ENCODE results near the gene ACAP1.
"Not testable (repeated sequence)": the region's sequence is repeated elsewhere in the genome, so short reads cannot be mapped to it uniquely, and the experiment has no call there.

Gene ACAP1

DNA sequence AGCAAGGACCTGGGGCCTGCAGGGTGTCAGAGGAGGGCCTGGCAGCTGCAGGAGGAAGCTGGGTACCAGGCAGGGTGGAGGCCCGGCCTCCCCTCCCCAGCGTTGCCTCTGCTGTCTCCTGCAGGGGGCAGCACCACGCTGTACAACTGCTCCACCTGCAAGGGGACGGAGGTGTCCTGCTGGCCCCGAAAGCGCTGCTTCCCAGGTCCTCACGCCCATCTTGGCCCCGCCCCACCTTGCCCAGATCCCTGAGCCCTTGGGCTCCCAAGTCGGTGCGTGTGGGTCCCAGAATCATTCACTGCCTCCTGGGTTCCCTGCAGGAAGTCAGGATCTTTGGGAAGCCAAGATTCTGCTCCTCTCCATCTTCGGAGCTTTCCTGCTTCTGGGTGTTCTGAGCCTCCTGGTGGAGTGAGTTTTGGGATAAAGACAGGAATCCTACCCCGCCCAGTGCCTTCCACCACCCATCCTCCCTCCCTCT, 19.8 kb downstream of the ACAP1 start:
- DNase-seq (ENCODE audit: low spot score): peak; percentile 93

DNA sequence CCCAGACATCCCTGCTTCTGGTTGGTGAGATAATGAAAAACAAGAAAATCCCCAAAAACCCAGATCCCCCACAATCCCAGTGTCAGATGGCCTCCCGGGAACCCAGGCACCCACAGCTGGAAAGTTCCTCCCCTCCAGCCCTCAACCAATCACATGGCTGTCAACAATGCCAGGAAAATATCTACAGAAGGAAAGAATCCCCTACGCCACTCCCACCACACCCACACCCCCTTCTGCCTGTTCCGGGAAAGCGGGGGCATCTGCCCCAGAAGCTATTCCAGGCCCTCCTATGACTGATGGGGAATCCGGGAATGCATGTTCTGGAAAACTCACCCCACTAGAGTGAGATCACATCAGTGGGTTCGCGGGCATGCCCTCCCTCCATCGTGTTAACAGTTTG, 20.4 kb downstream of the ACAP1 start:
- no peak for DNase-seq (ENCODE audit: low spot score)

DNA sequence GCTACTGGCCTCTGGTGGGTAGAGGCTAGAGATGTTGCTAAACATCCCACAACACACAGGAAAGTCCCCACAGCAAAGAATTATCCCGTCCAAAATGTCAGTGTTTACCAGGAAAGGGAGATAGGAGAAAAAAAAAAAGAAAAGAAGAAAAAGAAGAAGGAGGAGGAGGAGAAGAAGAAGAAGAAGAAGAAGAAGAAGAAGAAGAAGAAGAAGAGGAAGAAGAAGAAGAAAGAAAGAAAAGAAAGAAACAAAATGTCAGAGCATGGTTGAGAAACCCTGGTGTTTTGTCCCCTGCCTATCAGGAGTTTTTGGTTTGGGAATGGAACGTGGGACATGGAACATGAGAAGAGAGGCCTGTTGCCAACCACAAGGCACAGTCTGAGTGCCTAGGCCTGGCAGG, 21.1 kb downstream of the ACAP1 start:
- DNase-seq (ENCODE audit: low spot score): no peak

DNA sequence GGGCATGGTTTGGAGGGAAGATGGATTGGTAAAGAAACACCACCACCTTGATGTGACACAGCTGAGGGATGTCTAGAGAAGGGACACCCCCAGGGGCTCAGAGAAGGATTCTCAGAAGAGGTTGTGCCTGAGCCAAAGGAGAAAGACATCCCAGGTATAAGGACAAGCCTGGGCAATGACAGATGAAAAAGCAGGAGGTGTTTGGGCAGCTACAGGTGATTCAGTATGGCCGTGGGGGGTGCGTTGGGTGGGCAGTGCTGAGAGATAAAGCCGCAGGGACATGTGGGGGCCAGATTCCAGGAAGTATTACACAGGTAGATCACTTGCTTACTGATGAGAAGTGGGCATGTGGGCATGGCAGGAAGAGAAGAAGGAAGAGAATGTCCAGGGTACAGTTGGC, 25.6 kb downstream of the ACAP1 start:
- DNase-seq (ENCODE audit: low spot score): no peak

DNA sequence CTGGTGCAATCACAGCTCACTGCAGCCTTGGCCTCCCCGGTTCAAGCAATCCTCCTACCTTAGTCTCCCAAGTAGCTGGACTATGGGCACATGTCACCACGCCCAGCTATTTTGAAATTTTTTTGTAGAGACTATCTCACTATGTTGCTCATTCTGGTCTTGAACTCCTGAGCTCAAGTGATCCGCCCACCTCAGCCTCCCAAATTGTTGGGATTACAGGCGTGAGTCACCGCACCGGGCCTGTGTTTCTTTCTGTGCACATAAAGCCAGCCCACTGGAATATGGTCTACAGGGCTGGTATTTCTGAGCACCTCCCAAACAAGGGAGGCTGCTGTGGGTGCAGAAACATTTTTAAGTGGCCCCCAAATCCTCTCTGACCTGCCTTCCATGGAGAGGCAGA, 27.0 kb downstream of the ACAP1 start:
- no peak for DNase-seq (ENCODE audit: low spot score)

DNA sequence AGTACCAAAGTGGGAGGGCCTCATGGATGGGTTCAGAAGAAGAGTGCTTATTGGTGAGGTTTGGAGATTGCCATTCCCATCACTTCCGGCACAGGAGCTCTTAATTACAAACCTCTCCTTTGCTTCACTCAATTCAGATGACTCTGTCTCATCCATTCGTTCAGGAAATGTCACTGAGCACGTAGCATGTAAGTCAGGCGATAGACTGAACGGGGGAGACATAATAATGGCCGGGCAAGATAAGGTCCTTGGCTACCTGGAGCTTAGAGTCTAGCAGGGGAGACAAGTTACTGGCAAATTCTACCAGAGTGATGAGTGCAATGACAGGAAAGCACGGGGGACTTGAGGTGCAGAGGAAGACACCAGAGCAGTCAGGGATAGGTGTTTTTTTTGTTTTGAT, 29.6 kb downstream of the ACAP1 start:
- not testable (repeated sequence) for DNase-seq (ENCODE audit: low spot score)

DNA sequence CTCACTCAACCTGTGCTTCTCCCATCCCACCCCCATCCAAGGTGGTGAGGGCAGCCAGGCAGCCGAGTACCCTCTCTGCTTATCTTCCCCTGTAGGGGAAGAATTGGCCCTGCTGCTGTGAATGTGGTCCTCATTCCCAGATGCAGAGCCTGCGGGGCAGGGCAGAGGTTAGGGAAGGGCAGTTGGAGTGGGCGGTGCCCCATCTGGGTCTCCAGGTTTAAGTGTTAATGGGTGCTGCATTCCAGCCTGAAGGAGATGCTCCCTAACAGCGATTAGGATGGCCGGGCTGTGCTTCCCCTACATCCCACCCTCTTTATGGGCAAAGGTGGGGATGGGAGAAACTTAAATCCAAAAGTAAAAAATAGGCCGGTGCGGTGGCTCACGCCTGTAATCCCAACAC, 30.8 kb downstream of the ACAP1 start:
- DNase-seq (ENCODE audit: low spot score): no peak

DNA sequence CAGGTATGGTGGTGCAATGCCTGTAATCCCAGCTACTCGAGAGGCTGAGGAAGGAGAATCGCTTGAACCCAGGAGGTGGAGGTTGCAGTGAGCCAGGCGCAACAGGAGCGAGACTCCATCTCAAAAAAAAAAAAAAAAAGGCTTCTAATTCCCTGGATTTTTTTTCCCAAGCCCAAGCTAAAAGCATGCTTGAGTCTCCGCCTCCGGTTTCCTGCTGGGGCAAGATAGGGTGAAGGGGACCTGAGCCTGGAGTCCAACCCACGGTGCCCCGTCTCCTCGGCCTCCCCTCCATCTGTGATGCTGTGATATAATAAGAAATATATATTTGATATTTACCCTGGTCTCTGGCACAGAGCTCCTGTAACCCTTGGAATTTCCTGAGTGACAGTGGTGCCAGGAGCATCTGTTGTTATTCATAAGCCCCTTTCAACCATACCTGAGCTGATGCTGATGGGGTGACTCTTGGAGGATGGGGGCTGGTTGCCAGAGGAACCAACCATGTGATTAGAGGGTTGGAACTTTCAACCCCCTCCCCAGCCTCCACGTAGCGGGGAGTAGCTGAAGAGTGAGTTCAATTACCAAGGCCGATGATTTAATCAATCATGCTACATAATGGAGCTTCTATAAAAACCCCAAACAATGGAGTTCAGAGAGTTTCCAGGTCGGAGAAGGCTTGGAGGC, 31.7 kb downstream of the ACAP1 start:
- DNase-seq (ENCODE audit: low spot score): no peak

DNA sequence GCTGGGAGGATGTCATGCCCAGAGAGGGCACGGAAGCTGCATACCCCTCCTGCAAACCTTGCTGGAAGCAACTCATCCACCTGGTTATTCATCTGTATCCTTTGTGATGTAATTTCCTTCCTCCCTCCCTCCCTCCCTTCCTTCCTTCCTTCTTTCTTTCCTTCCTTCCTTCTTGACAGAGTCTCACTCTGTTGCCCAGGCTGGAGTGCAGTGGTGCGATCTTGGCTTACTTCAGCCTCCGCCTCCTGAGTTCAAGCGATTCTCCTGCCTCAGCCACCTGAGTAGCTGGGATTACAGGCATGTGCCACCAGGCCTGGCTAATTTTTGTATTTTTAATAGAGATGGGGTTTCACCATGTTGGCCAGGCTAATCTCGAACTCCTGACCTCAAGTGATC, 32.3 kb downstream of the ACAP1 start:
- not testable (repeated sequence) for DNase-seq (ENCODE audit: low spot score)

DNA sequence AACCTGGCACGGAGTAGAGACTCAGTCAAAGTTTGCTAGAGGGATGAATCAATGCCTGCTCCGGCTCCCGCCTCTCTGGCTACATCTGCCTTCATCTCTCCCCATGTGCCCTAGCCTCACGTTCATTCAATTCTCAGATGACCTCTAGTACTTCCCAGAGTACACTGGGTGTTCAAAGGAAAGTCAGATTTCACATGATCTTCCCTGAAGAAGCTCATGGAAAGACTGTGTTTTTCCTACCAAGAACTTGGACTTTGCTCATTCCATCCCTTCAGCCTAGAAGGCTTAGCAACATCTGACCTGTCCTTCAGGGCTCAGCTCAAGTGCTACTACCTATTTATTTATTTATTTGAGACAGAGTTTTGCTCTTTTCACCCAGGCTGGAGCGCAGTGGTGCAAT, 33.5 kb downstream of the ACAP1 start:
- DNase-seq (ENCODE audit: low spot score): no peak

DNA sequence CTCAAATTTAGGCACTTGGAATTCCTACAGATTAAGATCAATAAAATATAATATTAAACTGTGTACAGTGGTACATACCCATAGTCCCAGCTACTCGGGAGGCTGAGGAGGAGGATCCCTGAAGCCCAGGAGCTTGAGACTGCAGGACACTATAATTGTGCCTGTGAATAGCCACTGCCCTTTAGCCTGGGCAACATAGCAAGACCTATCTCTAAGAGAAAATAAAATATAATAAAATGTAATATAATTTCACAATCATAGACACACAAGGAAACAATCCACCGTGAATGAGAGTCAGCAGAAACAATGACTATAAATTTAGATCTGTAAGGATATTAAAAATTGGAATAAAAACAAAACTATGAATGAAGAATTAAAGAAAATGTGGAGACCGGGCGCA, 34.5 kb downstream of the ACAP1 start:
- no peak for DNase-seq (ENCODE audit: low spot score)

DNA sequence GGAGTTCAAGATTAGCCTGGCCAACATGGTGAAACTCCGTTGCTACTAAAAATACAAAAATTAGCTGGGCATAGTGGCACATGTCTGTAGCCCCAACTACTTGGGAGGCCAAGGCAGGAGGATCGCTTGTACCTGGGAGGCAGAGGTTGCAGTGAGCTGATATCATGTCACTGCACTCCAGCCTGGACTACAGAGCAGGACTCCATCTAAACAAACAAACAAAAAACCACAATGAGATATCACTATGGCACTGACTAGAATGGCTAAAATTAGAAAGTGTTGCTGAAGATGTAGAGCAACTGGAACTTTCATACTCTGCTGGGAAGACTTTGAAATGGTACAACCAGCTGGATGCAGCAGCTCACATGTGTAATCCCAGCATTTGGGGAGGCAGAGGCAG, 38.0 kb downstream of the ACAP1 start:
- DNase-seq (ENCODE audit: low spot score): no peak

DNA sequence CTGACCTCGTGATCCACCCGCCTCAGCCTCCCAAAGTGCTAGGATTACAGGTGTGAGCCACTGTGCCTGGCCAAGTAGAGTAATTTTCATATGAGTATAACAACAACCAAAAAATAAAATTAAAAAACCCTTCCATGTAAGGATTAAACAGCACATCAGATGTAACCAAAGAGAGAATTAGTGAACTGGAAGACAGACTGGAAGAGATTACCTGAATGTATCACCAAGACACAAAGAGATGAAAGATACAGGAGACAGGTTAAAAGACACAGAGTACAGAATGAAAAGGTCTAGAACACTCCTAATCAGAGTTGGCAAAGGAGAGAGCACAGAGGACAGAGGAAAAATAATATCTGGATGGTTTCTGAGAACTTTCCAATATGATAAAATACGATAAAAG, 42.8 kb downstream of the ACAP1 start:
- no peak for DNase-seq (ENCODE audit: low spot score)

DNA sequence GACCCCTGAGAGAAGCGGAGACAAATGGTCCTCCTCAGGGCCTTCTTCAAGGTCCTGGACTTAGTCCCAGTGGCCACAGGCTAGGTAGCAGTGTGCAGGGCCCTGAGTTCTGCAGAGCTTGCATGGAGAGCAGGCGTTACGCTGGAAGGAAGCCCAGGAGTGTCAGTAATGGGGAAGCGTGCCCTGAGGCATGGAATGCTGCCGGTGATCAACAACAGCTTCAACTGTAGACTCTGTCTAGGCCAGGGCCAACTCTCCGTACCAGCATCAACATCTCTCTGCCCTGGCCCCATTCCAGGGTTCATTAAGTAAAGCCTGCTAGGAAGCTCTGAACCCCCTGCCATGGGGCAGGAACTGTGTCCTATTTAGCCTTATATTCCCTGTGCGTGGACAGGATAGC, 44.0 kb downstream of the ACAP1 start:
- DNase-seq (ENCODE audit: low spot score): peak; percentile 60

DNA sequence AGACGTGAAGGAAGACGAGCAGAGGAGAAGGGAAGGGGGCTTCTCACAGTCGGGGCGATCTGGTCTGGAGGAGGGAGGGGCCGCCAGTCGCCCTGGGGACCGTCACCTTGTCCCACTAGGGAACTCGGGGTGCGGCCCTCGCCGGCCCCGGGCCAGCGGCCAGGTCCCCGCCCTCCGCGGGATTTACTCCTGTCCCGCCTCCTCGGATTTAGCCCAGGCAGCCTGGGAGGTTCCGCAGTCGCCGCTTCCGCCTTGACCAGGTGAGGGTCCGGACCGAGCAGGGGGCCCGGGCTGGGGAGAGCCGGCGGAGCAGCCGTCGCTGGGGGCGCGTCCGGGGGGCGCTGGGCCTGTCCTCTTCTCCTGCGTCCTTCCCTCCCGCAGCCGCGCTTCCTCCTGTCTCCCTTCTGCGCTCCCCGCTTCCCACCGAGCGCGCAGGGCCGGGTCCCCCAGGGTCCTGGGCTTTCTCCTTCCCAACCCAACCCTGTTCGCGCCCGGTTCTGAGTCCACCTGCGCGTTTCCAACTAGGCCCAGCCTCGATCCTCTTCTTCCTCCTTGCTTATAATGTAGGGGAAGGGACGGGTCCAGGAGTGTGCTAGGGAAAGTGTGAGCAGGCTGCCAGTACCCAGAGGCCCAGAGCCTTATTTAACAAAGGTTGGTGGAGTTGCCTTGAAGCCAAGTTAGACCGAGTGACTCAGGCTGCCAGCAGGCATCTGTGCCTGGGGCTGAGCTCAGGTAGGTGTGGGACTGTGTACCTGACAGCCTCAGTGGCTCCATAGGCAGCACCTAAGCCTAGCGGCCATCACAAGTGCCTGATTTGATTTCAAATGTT, 44.7 kb downstream of the ACAP1 start, which contains the start of gene TNK1:
Gene TNK1, plus strand, starts transcription at position 235 of the 829 bp plus-strand sequence. CDS start 1,838 bp downstream, outside the sequence.
- DNase-seq (ENCODE audit: low spot score): peak; percentile 81

DNA sequence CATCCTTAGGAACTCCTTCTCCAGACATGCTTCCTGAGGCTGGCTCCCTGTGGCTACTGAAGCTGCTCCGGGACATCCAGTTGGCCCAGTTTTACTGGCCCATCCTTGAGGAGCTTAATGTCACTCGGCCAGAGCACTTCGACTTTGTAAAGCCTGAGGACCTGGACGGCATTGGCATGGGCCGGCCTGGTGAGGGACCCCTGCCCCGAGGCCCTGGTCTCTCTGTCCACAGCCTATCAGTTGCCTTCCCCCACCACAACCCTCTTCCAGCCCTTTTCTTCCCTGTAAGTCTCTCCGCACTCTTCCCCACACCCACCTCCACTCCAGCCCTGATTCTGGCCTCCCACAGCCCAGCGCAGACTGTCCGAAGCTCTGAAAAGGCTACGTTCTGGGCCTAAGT, 46.6 kb downstream of the ACAP1 start:
- DNase-seq (ENCODE audit: low spot score): no peak

DNA sequence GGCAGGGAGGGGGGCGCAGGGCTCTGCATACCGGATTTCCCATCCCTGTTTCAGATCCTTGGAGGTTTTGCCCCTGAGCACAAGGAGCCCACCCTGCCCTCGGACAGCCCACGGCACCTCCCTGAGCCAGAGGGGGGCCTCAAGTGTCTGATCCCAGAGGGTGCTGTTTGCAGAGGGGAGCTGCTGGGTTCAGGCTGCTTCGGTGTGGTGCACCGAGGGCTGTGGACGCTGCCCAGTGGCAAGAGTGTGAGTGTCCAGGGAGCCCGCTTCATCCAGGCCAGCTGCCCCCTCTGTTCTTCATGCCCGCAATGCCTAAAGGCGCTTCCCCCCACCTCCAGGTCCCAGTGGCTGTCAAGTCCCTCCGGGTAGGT, 47.0 kb downstream of the ACAP1 start:
- no peak for DNase-seq (ENCODE audit: low spot score)

DNA sequence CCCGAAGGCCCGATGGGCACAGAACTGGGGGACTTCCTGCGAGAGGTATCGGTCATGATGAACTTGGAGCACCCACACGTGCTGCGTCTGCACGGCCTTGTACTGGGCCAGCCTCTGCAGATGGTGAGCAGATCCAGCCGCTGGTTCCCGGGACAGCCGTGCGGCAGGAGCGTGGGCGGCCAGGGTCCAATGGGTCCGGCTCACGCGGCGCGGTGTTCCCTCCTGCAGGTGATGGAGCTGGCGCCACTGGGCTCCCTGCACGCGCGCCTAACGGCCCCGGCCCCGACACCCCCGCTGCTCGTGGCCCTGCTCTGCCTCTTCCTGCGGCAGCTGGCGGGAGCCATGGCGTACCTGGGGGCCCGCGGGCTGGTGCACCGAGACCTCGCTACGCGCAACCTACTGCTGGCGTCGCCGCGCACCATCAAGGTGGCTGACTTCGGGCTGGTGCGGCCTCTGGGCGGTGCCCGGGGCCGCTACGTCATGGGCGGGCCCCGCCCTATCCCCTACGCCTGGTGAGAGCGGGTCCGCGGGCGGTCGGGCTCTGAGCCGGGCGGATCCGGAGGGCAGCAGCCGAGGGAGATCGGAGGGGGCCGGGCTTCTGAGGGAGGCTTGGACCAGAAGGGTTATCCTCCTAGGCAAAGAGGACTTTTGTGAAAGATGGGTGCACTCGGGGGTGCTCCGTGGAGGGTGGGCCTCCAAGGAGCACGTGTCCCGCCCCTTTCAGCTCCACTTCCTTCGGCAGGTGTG, 47.6 kb downstream of the ACAP1 start:
- DNase-seq (ENCODE audit: low spot score): peak; percentile 89

DNA sequence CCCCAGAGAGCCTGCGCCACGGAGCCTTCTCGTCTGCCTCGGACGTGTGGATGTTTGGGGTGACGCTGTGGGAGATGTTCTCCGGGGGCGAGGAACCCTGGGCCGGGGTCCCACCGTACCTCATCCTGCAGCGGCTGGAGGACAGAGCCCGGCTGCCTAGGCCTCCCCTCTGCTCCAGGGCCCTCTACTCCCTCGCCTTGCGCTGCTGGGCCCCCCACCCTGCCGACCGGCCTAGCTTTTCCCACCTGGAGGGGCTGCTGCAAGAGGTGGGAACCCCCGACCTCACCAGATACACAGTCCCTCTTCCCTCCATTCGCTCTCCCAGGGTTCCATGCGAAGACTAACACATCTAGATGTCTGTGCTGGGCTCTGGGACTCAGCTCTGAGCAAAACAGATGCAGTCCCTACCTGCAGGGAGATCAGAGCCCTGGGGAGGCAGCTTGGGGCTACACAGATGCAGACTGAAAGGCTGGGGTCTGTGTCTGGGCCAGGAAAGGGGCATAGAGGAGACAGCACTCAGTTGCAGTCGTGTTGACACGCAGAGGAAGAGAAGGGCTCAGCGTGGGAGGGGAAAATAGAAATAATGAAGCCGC, 48.3 kb downstream of the ACAP1 start:
- no peak for DNase-seq (ENCODE audit: low spot score)

DNA sequence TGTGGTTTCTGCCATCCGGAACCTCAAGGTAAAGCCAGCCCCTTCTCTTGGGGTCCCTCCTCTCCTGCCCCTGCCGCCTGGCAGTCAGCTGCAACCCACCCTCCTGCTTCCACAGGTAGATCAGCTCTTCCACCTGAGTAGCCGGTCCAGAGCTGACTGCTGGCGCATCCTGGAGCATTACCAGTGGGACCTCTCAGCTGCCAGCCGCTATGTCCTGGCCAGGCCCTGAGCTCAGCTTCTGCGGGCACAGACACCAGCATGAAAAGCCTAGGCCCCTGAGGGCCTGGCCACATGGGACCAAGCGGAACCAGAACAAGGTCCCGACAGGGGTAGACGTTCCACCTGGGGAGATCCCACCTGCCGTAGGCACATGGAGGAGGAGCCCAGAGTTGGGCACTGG, 52.5 kb downstream of the ACAP1 start:
- DNase-seq (ENCODE audit: low spot score): no peak

DNA sequence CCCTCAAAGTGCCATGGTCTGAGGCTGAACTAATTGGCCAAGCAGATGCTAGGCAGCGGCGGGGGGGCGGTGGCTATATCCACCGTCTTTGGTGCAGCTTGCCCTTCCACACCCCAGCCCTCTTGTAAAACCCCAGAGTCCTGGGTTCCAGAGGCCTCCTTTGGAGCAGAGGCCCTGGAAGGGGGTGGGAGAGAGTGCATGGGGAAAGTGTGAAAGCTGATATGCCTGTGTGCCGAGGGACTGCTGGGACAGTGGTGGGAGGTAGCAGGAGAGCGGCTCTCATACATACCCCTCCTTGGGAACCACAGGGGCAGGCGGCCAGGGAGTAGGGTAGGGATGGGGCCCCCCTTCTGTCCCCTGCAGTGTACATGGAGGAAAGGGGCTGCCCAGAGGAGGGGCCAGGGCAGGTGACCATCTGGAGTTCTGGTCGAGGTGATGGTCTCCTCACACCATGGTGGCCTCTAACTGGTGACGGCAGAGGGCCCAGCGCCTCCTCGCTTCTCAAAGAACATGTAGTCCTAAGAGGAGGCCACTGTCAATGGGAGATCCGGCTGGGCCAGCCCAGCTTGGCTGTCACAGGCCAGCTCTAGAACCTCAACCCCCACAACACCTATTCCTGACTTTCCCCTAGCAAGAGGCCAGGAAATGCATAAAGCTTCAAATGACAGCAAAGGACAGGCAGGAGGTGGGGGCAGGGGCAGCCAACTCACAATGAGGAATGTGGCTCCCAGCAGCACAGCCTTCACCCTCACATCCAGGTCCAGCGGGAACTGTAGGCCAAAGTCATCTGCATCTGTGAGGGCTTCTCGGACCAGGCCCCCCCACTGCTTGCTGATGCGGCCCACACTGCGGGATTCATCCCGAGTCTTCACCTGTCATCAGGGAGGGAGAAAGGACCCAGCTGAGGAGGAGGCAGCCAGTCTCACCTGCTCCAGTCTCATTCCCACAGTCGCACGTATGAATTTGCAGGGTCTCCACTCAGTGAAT, 53.9 kb downstream of the ACAP1 start:
- no peak for DNase-seq (ENCODE audit: low spot score)
